Measurements from ENCODE around the gene ASB3.

DNA sequence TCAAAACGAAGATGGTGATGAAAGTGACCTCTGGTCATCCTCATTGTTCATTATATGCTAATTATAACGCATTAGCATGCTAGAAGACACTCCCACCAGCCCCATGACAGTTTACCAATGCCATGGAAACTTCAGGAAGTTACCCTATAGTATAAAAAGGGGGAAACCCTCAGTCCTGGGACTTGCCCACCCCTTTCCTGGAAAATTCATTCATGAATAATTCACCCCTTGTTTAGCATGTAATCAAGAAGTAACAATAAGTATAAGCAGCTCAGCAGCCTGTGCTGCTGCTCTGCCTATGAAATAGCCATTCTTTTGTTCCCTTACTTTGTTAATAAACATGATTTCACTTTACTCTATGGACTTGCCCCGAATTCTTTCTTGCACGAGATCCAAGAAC, 89.7 kb downstream of the ASB3 start:
- TF ChIP-seq ZNF621 (tag by site-specific recombination; IDR thresholded peaks at IDR 0.05) (no peak), ZNF791 (tag by site-specific recombination; IDR thresholded peaks at IDR 0.05) (no peak)

Measured in HEK293 (cell line).